ENCODE results near the gene NANOG.

GRCh38 chr12:7758766-7759140, 30.4 kb upstream of the NANOG start:
- no peak for TF ChIP-seq CTCF (IDR thresholded peaks at IDR 0.05)
- TF ChIP-seq EZH2 (IDR thresholded peaks at IDR 0.05; ENCODE audit: borderline replicate concordance, insufficient read depth, low read depth, low read length, poor library complexity, severe bottlenecking), result no peak

All from B cell (primary cell).